Mucosa of rectum (tissue), 2 donors: ENCODE results near the gene MTCL3.

ENCODE experiments used
- H3K27ac ChIP-seq, 2 donors: one replicate each; pipeline ENCODE4 v1.7.0; 2013; ENCODE audit warnings: inconsistent platforms in 2 of 2, low read depth in 2 of 2, low read length in 2 of 2
- H3K27me3 ChIP-seq, 2 donors: one replicate each; pipeline ENCODE4 v1.7.0; 2013; ENCODE audit warnings: low read length in 2 of 2; ENCODE audit not compliant: control insufficient read depth in 2 of 2, insufficient read depth in 2 of 2
- H3K36me3 ChIP-seq, 2 donors: one replicate each; pipeline ENCODE4 v1.7.0; 2013; ENCODE audit warnings: low read length in 2 of 2; ENCODE audit not compliant: control insufficient read depth in 2 of 2, insufficient read depth in 2 of 2
- H3K4me1 ChIP-seq, 2 donors: one replicate each; pipeline ENCODE4 v1.7.0; 2013; ENCODE audit warnings: low read length in 2 of 2, mild to moderate bottlenecking in 1 of 2; ENCODE audit not compliant: control insufficient read depth in 2 of 2, insufficient read depth in 2 of 2
- H3K4me3 ChIP-seq, 2 donors: one replicate each; pipeline ENCODE4 v1.7.0; 2013; ENCODE audit warnings: low read length in 2 of 2
- H3K9ac ChIP-seq, 2 donors: one replicate each; pipeline ENCODE4 v1.7.0; 2013; ENCODE audit warnings: low read length in 2 of 2, low read depth in 1 of 2, mild to moderate bottlenecking in 1 of 2
- H3K9me3 ChIP-seq, 2 donors: one replicate each; pipeline ENCODE4 v1.7.0; 2013; ENCODE audit warnings: low read length in 2 of 2; ENCODE audit not compliant: control insufficient read depth in 2 of 2
- donor health status: healthy.
- donor health status: Normal muscosa, but diverticular disease.

MTCL3 gene

GRCh38 chr6:127515794-127516661 lies 3.1 kb downstream of the MTCL3 start:
- Histone ChIP-seq H3K4me3 (peak overlapping the region; percentile 31 to 68), H3K36me3 (no peaks in the 10 kb centered on the region), H3K27ac (peak overlapping the region in 1 of 2 donors; percentile 19), H3K9me3 (no peaks in the 10 kb centered on the region), H3K27me3 (peaks cover 30 to 43% of the 10 kb centered on the region in 2 donors), H3K4me1 (peaks cover 0 to 6% of the 10 kb centered on the region in 2 donors), H3K9ac (peak overlapping the region in 1 of 2 donors; percentile 14)

- Histone ChIP-seq H3K36me3 (no peaks in the 10 kb centered on the region), H3K4me3 (peak overlapping the region; percentile 31 to 68), H3K27ac (no peak overlapping the region), H3K9ac (peak overlapping the region in 1 of 2 donors; percentile 14), H3K9me3 (no peaks in the 10 kb centered on the region), H3K27me3 (peaks cover 30 to 43% of the 10 kb centered on the region in 2 donors), H3K4me1 (peaks cover 0 to 6% of the 10 kb centered on the region in 2 donors)
These were observed 3.8 kb downstream of the MTCL3 start for GRCh38 chr6:127515234-127515793.

GRCh38 chr6:127514773-127515227 lies 4.3 kb downstream of the MTCL3 start:
- no peaks in the 10 kb centered on the region for H3K9me3 ChIP-seq
- no peak overlapping the region for H3K9ac ChIP-seq
- peaks cover 30 to 43% of the 10 kb centered on the region in 2 donors for H3K27me3 ChIP-seq
- no peaks in the 10 kb centered on the region for H3K36me3 ChIP-seq
- H3K4me3 ChIP-seq = peak overlapping the region; percentile 31 to 68
- no peak overlapping the region for H3K27ac ChIP-seq
- peaks cover 0 to 6% of the 10 kb centered on the region in 2 donors for H3K4me1 ChIP-seq

- Histone ChIP-seq H3K27me3 (peaks cover 29 to 40% of the 10 kb centered on the region in 2 donors), H3K36me3 (no peaks in the 10 kb centered on the region), H3K9ac (no peak overlapping the region), H3K4me1 (peaks cover 0 to 6% of the 10 kb centered on the region in 2 donors), H3K27ac (no peak overlapping the region), H3K9me3 (no peaks in the 10 kb centered on the region), H3K4me3 (peak overlapping the region; percentile 31 to 68)
These were observed 4.9 kb downstream of the MTCL3 start for GRCh38 chr6:127514179-127514772.

GRCh38 chr6:127513425-127513824 lies 5.7 kb downstream of the MTCL3 start:
- Histone ChIP-seq H3K4me3 (no peak overlapping the region), H3K36me3 (no peaks in the 10 kb centered on the region), H3K9me3 (no peaks in the 10 kb centered on the region), H3K4me1 (peaks cover 0 to 6% of the 10 kb centered on the region in 2 donors), H3K27ac (no peak overlapping the region), H3K9ac (no peak overlapping the region), H3K27me3 (peaks cover 22 to 33% of the 10 kb centered on the region in 2 donors)

GRCh38 chr6:127510876-127511275 lies 8.3 kb downstream of the MTCL3 start:
- Histone ChIP-seq H3K27me3 (peaks cover 9 to 17% of the 10 kb centered on the region in 2 donors), H3K9me3 (no peaks in the 10 kb centered on the region), H3K9ac (no peak overlapping the region), H3K27ac (no peak overlapping the region), H3K36me3 (no peaks in the 10 kb centered on the region), H3K4me1 (peaks cover 0 to 6% of the 10 kb centered on the region in 2 donors), H3K4me3 (no peak overlapping the region)

- no peak overlapping the region for H3K27ac ChIP-seq
- H3K9me3 ChIP-seq = no peaks in the 10 kb centered on the region
- no peak overlapping the region for H3K9ac ChIP-seq
- no peak overlapping the region for H3K4me3 ChIP-seq
- no peaks in the 10 kb centered on the region for H3K4me1 ChIP-seq
- no peaks in the 10 kb centered on the region for H3K36me3 ChIP-seq
- H3K27me3 ChIP-seq = no peaks in the 10 kb centered on the region
These were observed 12.2 kb downstream of the MTCL3 start for GRCh38 chr6:127506894-127507293.

GRCh38 chr6:127503022-127503421 lies 16.1 kb downstream of the MTCL3 start:
- peaks cover 0 to 2% of the 10 kb centered on the region in 2 donors for H3K27me3 ChIP-seq
- H3K4me1 ChIP-seq = no peaks in the 10 kb centered on the region
- H3K27ac ChIP-seq = no peak overlapping the region
- no peak overlapping the region for H3K9ac ChIP-seq
- no peaks in the 10 kb centered on the region for H3K9me3 ChIP-seq
- H3K4me3 ChIP-seq = no peak overlapping the region
- no peaks in the 10 kb centered on the region for H3K36me3 ChIP-seq

- H3K9me3 ChIP-seq = no peaks in the 10 kb centered on the region
- peaks cover 0 to 2% of the 10 kb centered on the region in 2 donors for H3K27me3 ChIP-seq
- no peaks in the 10 kb centered on the region for H3K4me1 ChIP-seq
- H3K9ac ChIP-seq = no peak overlapping the region
- no peak overlapping the region for H3K4me3 ChIP-seq
- no peak overlapping the region for H3K27ac ChIP-seq
- H3K36me3 ChIP-seq = no peaks in the 10 kb centered on the region
These were observed 21.7 kb downstream of the MTCL3 start for GRCh38 chr6:127497410-127497809.

- Histone ChIP-seq H3K9me3 (no peaks in the 10 kb centered on the region), H3K4me3 (no peak overlapping the region), H3K27me3 (peaks cover 0 to 2% of the 10 kb centered on the region in 2 donors), H3K9ac (no peak overlapping the region), H3K36me3 (no peaks in the 10 kb centered on the region), H3K27ac (no peak overlapping the region), H3K4me1 (no peaks in the 10 kb centered on the region)
These were observed 22.7 kb downstream of the MTCL3 start for GRCh38 chr6:127496471-127496870.
